ENCODE data around the gene SLC1A2. TPM values are rescaled to one million over a fixed set of nuclear protein-coding genes. Genes with fewer than 3 reads are reported as not detected.

Gene SLC1A2
- polyA plus RNA-seq, 3 donors, result 0.22 to 13.1 (median 0.37) TPM

DNA sequence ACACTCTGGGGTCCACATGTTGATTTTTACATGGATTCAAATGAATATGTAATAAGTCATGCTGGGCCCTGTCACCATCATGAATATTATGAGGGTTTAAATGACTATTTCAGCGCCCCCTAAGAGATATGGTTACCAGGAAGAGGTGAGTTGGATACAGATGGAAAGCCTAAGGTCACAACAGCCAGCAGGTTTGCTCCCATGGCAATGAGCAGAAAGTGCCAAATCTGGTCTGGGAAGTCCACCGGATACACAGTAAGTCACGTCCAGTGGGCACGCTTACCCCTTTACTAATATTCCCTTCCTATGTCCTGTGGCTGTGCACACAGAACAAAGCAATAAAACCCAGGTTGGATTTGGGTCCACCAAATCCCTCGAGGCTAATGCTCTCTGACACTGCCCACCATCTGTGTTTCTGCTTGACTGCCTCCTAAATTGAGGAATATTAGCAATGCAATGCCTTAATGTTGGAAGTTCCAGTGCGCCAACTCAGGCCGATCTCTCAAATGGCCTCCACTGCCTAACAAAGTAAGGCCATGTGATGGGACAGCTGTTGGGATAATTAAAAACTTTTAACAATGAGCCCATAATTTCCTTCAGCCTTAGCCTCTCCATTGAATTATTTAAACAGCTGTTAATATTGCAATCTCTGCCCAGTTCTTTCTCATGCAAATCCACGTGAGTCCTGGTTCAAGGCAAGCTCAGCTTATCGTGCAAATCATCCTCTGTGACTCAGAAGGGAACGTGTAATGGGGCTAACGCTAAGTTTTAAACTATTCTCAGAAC is 97.6 kb downstream of the SLC1A2 start:
- H3K27ac ChIP-seq (ENCODE audit: low read depth, low read length), result no peak overlapping the region
- 35 to 66% (median 61%) methylated on average over 11 of the region's 11 CpGs for WGBS, 3 donors

DNA sequence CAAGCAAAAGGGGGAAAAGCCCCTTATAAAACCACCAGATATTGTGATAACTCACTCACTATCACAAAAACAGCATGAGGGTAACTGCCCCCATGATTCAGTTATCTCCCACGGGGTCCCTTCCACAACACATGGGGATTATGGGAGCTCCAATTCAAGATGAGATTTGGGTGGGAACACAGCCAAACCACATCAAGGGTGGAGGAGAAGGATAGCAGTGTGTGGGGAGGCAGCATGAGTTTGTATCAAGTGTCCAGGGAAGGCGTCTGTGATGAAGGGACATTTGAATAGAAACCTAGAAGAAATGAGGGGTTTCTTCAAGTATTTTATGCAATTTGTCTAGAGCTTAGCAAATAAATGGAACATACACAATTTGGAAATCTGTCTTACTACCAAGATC is 98.2 kb downstream of the SLC1A2 start:
- H3K27ac ChIP-seq (ENCODE audit: low read depth, low read length), result no peak overlapping the region
- 77 to 87% (median 85%) methylated on average over 2 of the region's 2 CpGs for WGBS, 3 donors

DNA sequence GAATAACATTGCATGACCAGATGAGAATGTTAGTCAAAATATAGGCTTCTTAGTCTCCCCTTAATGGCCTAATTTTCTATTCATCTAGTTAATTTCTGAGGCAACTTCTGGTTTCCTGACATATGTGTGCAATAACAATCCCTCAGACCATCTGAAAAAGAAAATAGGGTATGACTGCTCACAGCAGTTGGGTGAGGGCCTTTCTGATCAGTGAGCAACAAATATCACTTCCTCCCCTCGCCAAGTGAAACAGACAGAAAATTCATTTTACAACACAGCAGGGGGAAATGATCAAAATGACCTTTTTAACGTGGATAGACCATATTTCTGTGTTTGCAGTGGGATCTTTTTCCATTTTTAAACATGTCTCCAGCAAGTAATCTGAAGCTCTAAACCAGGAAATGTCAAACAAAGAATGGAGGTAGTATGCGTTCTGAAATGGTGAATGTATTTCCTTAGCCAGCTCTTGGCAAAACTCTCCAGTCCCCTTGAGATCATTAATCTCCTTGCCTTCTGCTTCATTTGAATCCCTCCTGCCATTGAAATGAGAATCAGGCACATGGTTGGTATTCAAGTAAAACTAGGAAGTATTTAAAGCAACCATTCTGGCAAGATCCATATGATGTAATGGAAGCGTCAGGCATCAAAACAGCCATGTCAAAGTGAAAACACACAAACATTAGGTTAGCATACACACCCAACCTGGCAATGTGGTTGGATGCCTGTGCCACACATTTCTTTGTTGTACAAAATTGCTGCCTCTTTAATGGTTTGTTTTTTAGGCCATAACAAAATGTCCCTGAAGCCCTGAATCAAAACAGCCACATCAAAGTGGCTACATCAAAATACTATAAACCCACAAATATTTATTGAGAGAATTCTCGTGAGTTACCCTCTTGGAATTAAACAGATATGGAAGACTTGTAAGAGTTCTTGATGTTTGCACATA is 100.1 kb downstream of the SLC1A2 start:
- 48 to 53% (median 51%) methylated on average over 5 of the region's 5 CpGs for WGBS, 3 donors
- H3K27ac ChIP-seq (ENCODE audit: low read depth, low read length), result no peak overlapping the region

DNA sequence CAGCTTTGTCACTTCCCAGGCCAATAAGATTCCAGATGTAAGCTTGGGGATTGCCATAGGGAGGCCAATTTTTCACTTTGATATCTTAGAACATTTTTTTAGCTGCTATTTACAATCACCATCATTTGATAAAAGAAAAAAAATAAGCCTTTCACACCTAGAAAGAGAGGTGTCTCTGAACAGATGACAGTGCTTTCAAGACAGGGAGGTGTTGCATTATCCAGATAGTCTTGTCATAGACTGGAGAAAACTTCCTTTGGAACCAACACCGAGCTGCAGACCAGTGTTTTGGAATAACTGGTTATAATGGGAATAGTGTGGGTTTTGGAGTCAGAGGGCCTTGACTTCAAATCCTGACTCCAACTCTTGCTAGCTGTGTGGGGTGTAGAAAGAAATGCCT is 101.0 kb downstream of the SLC1A2 start:
- no peak overlapping the region for H3K27ac ChIP-seq (ENCODE audit: low read depth, low read length)
- 93 to 100% (median 100%) methylated on average over 1 of the region's 1 CpG for WGBS, 3 donors

DNA sequence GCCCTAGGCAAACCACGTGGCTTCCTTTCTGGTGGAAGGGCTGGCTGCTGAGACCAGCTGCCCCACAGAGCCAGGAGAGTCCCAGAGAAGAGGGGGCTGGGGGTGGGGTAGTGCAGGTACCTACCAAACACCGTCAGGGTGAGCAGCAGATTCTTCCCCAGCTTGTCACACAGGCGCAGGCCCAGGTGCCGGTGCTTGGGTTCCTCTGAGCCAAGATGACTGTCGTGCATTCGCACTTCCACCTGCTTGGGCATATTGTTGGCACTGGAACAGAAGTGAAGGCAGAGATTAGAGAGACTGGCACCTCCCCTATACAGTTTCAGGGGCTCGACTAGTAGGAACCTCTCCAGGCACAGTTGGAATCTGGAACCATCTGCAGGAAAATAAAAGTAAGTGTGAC is 102.1 kb downstream of the SLC1A2 start:
- no peak overlapping the region for H3K27ac ChIP-seq (ENCODE audit: low read depth, low read length)
- 47 to 91% (median 90%) methylated on average over 7 of the region's 7 CpGs for WGBS, 3 donors

DNA sequence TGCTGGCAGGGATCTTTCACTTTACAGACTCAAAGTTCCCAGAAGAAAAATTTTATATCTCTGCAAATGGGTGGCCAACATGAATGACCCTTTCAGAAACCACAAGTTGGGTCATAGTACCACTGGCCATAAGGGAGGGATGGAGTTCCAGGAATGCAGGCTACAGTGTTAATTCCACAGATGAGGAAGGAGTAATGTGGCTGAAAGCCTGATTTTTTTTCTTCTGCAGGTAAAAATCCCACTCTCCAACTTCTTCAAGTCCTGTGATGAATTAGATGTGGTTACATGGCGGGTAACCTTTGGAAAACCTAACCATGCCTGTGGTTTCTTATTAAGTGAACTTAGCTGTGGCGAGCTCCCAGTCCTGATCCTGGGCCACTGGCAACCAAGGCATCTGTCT is 103.2 kb downstream of the SLC1A2 start:
- H3K27ac ChIP-seq (ENCODE audit: low read depth, low read length), result no peak overlapping the region
- WGBS, 3 donors, result 95 to 100% (median 96%) methylated on average over 2 of the region's 2 CpGs

DNA sequence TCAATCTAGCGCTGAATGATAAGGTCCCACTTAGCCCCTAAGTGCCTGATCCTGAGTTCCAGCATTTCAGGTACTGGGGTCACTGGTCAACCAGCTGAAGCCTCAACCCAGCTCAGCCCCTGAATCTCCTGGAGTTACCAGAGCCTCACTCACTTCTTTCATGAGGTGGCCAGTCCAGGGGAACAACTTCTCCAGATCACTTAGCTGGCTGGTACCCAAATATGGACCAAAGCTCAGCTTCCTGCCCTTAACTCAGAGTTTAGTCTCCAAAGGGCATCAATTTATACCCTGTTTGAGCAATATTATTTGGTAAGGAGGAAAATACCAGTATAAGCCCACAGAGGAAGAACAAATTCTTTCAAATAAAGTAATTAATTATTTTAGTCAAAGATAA is 105.6 kb downstream of the SLC1A2 start:
- H3K27ac ChIP-seq (ENCODE audit: low read depth, low read length), result no peak overlapping the region
- WGBS, 3 donors, result 89 to 96% (median 95%) methylated on average over 1 of the region's 1 CpG

DNA sequence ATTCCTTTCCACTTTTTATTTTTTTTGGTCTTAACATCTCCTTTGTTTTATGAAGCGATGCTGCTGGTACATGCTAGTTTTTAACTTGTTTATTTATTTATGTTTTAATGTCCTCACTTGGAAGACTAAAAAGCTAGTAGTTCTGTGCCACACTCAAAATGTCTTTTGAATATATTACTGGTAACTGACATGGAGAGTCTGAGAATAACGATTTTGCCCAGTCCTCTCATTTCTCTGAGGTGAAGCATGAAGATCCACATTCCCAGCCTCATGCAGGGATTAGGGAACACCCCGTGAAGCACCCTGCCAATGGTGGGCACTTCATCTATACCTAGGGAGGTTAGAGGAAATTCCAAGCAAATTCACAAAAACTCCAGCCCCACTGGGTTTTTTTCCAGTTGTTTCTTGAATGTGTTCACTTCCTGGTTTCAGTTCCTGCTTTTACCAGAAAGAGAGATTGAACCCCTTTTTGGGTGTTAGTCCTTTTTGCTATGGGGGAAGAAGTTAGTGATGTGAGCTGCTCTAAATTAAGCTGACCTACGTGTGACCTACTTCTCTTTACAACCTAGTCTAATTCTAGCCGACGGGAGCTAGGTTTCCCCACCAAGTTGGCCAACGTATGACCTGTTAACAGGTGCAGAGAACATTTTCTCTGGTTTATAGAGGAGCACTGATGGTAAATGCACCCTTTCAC is 106.1 kb downstream of the SLC1A2 start:
- WGBS, 3 donors, result 55 to 85% (median 74%) methylated on average over 7 of the region's 7 CpGs
- no peak overlapping the region for H3K27ac ChIP-seq (ENCODE audit: low read depth, low read length)

DNA sequence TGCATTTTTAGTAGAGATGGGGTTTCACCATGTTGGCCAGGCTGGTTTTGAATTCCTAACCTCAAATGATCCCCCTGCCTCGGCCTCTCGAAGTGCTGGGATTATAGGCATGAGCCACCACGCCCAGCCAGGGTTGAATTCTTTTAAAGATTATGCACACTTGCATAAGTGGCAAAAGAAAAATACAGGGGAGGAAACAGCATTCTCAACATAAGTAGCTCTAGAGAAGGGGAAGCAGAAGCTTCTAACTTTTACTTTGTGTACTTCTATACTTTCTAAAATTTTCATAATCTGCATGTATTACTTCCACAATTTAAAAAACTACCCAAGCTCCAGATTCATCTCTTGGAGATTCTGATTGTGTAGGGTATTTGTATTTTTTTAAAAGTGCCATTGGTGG is 108.0 kb downstream of the SLC1A2 start:
- H3K27ac ChIP-seq (ENCODE audit: low read depth, low read length), result no peak overlapping the region
- WGBS, 3 donors, result 79 to 100% (median 85%) methylated on average over 3 of the region's 3 CpGs

DNA sequence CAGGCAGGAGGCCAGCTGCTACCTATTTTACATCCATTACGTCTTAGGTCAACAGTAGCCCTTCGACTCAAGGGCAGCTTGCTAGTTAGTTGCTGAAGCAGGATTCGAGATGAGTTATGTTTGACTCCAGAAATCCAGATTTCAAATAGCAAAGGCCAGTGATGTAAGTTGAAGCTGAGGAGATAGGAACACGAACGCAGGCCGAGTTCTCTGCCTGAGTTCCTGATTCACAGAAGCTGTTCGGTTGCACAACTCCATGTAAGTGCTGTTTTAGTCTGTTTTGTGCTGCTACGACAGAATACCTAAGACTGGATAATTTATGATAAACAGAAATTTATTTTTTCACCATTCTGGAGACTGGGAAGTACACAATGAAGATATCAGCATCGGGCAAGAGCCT is 111.2 kb downstream of the SLC1A2 start:
- WGBS, 3 donors, result 58 to 76% (median 68%) methylated on average over 9 of the region's 9 CpGs
- no peak overlapping the region for H3K27ac ChIP-seq (ENCODE audit: low read depth, low read length)

DNA sequence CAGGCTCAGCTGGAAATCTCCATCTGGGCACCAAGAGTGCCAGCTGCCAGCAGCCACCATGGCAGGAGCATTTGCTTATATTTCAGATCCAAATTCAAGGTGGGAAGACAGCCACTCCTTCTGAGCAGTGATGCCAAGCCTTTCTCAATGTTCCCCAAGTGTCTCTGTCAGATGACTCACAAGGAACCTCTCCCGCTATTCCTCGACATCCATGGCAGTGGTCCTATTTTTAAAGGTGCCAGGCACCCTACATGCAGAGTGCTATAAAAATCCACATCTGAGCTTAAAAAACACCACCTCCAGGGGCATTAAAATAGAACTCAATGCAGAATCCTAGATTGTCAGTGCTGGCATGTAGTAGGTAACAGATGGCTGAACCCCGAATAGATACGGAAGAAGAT is 112.1 kb downstream of the SLC1A2 start:
- no peak overlapping the region for H3K27ac ChIP-seq (ENCODE audit: low read depth, low read length)
- 90 to 94% (median 93%) methylated on average over 4 of the region's 4 CpGs for WGBS, 3 donors

DNA sequence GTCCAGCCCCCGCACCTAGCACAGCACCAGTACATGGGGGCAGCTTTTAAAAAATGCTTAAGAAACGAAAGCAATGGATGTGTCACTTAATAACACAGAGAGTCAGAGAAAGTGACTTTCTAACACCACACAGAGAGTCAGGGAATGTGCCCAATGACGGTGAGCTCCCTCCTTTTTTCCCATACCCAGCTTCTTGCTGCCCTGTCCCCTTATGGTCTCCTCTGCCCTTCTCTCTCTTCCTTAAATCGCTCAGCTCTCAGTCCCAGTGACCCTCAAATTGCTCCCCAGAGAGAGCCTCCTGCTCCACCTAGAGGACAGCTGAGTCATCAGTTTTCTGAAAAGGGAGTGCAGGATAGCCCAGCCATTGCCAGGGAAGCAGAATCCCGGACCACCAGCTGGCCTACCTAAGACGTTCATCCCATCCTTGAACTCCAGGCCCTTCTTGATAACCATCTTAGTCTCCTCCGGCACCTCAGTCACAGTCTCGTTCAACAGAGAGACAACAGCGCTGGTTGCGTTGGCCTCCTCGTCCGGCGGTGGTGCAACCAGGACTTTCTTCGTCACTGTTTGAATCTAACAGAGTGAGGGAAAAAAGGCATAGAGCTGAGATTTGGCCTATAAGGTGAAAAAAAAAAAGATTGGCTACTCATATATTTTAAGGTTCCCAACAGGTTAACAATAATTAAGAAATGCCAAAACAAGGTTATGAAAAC is 113.5 kb downstream of the SLC1A2 start:
- H3K27ac ChIP-seq (ENCODE audit: low read depth, low read length), result no peak overlapping the region
- WGBS, 3 donors, result 72 to 76% (median 75%) methylated on average over 14 of the region's 14 CpGs

DNA sequence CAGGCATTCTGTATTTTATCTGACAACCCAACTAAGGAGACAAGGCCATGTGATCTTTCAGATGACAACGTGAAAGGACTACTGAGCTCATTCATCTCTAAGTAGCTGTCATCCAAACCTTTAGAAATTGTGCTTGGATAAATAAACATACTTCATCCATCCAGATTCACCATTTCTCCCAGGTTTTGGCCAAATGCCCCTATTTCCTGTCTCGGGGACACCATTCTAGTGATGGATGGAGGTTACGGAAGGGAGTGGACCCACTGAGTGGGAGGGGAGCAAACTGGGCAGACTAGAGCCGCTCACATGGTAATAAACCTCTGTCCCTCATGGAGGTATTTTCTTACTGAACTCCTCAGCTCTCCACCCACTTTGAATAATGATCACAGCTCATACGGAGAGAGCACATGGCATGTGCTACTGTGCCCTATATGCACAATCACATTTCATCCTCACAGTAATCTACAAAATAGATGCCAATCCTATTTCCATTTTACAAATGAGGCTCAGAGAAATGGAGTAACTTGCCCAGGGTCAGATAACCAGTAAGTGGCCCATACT is 114.4 kb downstream of the SLC1A2 start:
- H3K27ac ChIP-seq (ENCODE audit: low read depth, low read length), result no peak overlapping the region
- 62 to 74% (median 72%) methylated on average over 5 of the region's 5 CpGs for WGBS, 3 donors

DNA sequence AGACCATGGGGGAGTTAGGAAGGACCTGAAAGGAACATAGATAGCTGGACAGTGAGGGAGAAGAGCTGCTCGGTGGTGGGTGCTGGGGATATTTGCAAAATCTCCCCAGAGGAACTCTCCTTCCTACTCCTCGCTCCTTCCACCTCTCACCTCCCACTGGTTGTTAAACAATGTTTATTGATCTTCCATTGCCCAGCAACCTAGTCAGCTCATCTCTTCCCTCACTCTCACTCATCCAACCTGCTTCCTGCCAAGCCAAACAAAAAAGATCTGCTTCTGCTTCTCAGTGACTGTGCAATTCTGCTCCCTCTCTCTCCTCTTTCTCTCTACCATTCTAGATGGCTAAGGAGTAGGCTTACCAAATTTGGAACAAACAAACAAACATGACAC is 115.0 kb downstream of the SLC1A2 start:
- WGBS, 3 donors, result 34 to 89% (median 41%) methylated on average over 2 of the region's 2 CpGs
- H3K27ac ChIP-seq (ENCODE audit: low read depth, low read length), result peak overlapping the region; percentile 4

DNA sequence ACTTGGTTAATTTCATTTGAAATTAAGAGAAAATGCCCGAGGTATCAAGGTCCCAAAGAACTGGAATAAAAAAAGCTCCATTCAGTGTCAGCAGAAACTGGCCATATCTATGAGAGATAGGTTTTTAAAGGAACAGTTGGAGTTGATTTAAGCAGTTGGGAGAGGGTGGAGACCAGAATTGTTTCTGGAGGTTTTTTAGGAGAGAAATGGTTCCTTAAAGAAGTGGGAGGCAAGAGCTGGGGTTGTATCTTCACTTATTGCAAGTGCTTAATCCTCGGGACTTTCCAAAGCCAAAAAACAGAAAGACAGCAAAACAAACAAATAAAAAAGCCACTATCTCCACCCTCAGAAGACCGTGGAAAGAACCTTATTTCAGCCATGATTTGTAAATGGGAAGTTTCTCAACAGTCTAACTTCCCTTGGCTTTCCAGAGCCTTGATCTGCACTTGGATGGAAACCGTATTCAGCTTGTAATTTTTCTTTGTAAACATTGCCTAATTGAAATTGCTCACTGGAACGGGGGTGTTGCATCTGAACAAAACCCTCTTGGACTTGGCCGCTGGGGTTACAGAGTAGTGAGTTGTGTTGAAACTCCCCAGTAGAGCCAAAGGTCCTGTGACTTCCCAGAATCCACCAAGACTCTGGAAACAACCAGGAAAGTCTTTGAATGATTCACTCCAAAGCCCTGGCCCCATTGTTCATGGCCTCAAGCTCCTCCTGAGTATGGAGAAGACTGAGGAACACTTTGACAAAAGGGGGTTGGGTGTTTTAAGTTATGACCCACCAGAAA is 115.6 kb downstream of the SLC1A2 start:
- peak overlapping the region; percentile 4 for H3K27ac ChIP-seq (ENCODE audit: low read depth, low read length)
- 32 to 35% (median 33%) methylated on average over 6 of the region's 6 CpGs for WGBS, 3 donors

DNA sequence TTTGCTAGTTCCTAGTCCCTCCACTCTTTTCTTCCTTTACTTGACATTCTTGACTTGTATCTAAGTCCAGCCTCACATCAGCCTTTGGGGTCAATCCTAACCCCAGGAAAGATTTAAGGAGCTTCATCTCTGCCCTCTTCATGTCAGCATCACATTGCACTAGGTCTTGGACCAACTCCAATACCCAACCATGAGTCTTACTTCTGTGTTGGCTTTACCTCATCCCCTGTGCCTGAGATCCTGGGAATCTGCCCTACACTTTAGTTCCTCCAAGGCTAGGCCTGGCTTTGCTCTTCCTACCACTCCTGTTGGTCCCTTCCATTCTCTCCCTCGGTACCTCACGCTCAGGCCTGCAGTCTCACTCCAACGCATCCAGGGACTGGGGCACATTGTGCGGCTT is 117.0 kb downstream of the SLC1A2 start:
- H3K27ac ChIP-seq (ENCODE audit: low read depth, low read length), result no peak overlapping the region
- 98 to 100% (median 99%) methylated on average over 4 of the region's 4 CpGs for WGBS, 3 donors

DNA sequence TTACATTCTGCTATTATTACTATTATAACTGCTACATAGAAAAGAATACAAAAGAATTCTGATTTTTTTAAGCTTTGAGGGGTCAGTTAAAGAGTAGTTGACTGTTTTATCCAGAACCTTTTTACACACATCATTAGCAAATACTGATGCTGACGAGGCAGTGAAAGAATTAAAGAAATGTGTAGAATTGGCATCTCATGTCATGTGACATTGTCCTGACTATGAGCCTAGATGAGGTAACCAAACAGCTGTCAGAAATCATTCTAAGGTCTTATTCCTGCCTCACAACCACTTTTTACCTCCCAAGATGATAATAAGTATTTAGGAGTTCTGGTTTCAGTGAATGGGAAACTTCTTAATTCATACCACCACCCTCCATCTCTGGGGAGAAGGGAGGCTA is 121.0 kb downstream of the SLC1A2 start:
- no peak overlapping the region for H3K27ac ChIP-seq (ENCODE audit: low read depth, low read length)
- WGBS, 3 donors, result 83 to 96% (median 90%) methylated on average over 1 of the region's 1 CpG
